DMS79 (cell line): ENCODE measurements around the gene SF3B6.
"Not testable (repeated sequence)": the region's sequence is repeated elsewhere in the genome, so short reads cannot be mapped to it uniquely, and the experiment has no call there.

Experiments used
- DNase-seq: peaks from one replicate; lab custom pipeline; 2025; lab: John Stamatoyannopoulos, UW

Gene SF3B6

DNA sequence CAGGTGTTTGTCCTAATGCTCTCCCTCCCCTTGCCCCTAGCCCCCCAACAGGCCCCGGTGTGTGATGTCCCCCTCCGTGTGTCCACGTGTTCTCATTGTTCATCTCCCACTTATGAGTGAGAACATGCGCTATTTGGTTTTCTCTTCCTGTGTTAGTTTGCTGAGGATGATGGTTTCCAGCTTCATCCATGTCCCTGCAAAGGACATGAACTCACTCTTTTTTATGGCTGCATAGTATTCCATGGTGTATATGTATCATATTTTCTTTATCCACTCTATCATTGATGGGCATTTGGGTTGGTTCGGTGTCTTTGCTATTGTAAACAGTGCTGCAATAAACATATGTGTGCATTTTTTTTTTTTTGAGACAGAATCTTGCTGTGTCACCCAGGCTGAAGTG lies 17.1 kb upstream of the SF3B6 start:
- DNase-seq: not testable (repeated sequence)

DNA sequence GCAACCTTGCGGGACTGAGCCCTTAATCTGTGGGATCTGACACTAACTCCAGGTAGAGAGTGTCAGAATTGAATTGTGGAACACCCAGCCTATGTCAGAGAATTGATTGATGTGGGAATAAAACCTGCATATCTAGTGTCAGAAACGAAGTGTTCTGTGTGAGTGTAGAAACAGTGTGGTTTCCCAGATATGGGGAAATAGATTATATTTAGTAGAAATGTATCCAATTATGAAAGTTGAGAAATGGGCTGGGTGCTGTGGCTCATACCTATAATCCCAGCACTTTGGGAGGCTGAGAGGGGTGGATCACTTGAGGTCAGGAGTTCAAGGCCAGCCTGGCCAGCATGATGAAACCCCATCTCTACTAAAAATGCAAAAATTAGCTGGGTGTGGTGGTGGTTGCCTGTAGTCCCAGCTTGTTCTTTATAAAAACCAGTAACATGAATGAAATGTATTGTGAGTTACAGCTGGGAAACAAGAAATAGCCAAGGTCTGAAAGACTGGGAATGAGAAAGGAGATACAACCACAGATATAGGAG lies 12.8 kb upstream of the SF3B6 start:
- no peak for DNase-seq

DNA sequence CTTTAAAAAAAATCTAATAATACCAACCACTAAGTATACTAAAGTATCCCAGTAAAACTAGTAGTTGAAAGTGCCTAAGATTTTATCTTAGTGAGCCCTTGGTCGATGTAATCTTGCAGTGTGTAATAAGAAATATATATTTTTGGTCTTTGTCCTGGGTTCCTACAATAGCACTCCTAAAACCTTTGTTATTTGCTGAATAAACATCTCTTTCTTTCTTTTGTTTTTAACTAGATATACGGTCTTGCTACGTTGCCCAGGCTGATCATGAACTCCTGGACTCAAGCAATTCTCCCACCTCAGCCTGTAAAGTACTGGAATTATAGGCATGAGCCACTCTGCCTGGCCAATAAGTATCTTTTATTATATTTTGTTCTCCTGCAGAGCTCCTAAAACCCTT lies 10.9 kb upstream of the SF3B6 start:
- no peak for DNase-seq

DNA sequence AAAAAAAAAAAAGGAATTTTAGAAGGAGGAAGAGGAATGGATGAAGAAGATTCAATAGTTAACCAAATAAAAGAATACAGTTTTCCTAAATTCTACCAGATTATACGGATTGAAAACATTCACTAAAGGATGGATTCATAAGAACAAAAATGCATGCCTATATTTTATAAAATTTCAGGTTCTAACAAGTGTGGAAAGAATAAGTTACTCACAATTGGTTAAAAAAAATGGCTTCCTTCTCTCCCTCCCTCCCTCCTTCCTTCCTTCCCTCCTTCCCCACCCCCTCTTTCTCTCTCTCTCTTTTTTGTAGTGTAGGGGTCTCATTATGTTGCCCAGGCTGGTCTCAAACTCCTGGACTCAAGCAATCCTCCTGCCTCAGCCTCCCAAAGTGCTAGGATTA lies 10.1 kb upstream of the SF3B6 start:
- DNase-seq: no peak

DNA sequence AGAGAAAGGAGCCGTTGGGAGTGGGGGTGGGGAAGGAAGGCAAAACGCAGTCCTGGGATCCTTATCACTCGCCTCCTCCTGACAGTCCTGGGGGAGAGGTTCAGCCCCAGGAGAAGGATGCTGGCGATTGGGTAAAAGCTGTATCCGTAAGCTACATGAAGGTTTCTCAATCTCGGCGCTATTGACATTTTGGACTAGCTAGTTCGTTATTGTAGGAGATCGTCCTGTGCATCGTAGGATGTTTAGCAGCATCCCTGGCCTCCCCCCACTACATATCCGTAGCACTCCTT lies 9.0 kb upstream of the SF3B6 start:
- no peak for DNase-seq

DNA sequence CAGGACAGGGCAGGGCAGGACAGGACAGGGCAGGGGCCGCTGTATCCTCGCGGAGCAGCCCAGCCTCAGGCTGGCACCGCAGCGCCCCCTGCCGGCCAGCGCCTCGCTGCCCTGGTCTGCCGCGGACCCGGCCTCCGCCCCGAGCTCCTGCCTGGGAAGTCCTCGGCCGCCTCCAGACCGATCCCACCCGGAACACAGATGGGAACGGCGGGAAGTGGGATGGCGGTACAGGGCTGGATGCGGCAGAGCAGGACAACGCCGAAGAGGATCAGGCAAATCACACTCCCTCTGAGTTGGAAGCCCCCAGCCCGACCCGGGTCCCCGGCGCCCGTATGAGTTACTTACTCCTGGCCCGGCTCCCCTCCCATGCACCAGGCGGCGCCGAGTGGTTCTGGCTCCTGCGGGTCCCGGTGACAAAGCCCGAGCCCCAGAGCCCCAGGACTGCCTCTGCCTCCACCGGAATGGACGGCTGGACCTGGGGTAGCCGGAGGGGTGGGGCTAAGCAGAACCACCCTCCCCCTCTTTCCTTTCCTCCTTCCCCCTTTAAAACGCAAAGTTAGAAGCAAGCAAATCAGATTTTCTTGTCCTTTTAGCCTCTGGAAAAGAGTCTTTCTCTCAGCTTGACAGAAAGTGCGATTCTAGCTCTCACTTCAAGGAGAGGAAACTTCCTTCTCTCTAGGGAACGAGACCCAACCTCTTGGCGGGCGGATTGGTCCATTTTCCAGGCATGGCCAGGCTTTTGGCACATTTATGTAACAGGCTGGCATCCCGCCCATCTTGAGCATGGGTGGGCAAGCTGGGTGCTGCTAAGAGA lies 8.5 kb upstream of the SF3B6 start, which contains the start of gene TP53I3:
Gene TP53I3, minus strand, starts transcription at position 449 of the 814 bp plus-strand sequence. CDS start 508 bp downstream, outside the sequence.
- DNase-seq: peak; percentile 93

DNA sequence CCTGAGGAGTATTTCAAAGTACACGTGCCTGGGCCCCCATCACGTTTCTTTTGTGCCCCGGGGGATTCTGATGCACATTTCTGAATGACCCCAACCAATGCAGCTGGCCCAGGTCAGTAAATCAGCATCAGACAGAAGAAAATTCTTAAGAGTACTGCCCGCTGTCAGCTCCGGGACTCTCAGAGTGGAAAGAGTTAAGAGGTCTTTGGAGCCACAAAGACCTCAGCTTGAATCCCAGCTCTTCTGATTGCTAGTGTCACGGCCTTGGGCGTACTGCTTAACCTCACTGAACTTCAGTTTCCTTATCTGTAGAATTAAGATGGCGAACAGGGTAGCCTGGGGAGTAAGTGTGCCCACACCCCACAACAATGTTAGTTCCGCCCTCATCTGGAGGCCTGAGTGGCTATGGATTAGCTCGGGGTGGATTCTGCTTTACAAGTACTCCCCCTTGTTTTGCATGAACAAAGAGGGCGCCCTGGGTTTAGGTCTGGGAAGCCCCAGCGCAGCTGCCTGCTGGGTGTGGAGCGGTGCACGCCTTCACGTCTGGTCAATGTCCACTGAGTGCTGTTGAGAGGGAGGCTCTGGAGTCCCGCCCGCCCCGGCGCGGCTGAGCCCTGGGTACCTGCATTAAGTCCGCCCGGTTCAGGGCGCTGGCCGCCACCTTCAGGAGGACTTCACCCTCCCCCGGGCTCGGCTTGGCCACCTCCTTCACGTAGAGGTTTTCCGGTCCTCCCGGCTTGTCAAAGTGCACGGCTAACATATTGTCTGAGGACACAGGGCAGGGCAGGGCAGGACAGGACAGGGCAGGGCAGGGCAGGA lies 7.7 kb upstream of the SF3B6 start:
- DNase-seq: peak; percentile 95

DNA sequence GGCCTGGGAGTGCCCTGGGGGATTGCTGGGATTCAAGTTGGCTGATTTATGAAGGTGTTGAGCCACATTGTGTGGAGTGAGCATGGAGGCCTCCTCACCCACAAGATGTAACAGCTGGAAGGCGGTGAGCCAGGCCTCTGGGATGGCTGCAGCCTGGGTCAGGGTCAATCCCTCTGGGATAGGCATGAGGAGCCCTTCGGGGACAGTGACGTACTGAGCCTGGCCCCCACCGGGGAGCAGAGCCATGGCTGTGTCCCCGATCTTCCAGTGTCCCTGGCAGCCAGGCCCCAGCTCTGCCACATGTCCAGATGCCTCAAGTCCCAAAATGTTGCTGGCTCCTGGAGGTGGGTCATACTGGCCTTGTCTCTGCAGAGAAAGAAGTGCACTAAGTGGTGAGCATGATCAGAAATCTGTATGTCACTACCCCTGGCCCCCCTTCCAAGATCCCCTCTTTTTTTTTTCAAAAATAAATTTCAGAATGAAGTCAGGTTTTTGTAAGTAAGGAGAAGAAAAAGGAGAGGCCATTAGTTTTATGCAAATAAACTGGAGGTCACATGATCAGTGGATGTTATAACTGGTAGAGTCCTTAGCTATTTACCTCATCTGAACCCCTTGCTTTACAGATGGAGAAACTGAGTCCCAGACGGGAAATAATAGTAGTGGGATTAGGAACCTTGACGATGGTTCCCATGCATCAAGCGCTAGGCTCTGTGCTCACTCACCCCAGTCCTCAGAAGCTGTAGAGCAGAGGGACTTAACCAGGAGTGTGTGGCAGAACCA lies 6.9 kb upstream of the SF3B6 start:
- no peak for DNase-seq

DNA sequence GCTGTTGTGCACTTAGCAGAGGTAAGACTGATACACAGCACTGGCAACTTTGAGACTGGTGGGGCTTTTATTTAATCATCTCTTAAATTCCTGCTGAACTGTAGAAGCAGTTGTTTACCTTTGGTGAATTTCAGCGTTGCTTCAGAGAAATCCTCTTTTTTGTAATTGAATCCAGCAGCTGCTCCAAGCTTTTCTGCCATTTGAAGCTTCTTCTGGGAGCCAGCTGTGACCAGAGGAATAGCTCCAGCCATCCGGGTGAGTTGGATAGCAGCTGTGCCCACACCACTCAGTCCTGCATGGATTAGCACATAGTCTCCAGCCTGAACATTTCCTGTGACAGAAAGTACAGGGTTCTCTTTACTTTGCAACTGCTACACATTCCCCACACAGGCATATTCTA lies 4.6 kb upstream of the SF3B6 start:
- peak; percentile 83 for DNase-seq

DNA sequence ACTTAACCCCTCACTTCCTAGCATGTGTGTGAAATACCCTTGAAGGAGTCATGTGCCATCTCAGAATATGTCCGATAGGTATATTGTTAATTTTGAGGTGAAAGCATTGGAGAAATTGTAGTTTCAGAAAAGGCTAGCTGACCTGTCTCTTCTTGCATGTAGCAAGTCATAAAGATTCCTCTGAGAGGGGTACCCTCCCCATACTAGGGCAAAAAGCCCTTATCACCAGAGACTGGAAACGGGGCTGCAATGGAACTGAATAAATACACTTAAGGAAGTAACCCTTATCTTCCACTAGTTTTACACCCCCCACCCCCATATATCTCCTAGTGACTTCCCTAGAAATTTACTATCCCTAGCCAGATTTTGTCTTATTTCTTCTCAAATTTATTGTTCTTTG lies 1.8 kb upstream of the SF3B6 start:
- no peak for DNase-seq

DNA sequence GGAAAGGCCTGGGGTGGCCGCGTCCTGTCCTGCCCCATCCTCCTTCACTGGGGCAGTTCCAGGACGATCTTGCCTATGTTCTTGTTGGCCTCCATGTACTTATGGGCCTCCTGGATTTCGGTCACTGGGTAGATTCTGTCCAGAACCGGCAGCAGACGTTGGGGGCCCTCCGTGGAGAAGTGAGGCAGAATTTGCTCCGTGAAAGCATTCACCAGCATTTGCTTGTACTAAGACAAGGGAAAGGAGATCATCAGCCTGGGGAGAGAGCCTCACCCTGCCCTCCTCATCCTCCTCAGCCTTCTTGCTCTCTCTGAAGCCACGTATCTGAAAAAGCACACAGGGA lies 1.4 kb upstream of the SF3B6 start:
- DNase-seq: no peak

DNA sequence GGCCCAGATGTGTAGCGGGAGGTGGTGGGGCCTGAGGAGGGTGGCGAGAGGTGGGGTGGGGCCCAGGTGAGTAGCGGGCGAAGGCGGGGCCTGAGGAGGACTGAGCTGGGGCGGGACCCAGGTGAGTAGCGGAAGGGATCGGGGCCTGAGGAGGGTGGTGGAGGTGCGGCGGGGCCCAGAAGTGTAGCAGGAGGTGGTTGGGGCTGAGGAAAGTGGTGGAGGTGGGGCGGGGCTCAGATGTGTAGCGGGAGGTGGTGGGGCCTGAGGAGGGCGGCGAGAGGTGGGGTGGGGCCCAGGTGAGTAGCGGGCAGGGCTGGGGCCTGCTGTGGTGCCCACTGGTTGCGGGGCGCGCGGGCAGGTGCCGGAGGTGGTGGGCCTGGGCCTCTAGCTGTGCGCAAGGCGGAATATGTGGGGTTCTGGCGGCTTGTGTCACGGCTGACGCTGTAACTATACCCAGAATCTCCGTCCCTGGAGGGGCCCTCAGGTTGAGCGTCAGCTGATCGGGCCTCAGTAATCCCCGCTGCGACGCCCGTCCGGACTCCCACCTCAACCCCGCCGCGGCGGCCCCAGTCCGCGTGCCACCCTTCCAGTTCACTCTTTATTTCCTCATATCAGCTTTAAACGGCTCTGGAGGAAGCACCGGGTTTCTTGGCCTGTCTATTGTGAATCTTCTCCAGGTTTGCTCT lies 866 bp upstream of the SF3B6 start:
- DNase-seq: no peak

DNA sequence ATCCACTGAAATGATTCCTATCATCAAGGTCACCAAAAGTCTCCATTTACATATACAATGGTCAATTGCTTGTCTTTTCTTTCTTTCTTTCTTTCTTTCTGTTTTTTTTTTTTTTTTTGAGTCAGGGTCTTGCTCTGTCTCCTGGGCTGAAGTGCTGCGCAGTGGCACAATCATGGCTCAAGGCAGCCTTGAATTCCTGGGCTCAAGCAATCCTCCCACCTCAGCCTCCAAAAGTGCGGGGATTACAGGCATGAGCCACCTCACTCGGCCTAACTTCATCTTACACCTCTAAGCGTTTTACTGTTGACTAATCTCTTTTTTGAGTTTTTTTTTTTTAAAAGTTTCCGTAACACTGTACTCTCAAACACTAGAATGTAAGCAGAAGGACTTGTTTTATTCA lies 867 bp downstream of the SF3B6 start:
- no peak for DNase-seq

DNA sequence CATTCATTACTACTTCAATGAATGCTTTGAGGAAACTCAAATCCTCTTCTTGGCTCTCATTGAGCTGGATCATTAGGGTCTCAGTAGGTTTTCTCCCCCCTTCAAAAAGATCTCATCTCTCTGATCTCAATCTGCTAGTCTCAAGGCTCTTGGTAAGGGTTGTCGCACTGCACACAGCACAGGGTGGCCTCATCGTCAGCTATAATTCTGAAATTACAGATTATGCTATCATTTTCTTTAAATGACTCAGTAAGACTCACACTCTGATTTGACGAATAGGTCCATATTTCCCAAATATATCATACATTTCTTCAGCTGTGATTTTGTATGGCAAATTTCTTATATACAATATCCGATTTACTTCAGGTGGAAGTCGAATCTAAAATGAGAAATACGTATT lies 2.3 kb downstream of the SF3B6 start:
- DNase-seq: no peak

DNA sequence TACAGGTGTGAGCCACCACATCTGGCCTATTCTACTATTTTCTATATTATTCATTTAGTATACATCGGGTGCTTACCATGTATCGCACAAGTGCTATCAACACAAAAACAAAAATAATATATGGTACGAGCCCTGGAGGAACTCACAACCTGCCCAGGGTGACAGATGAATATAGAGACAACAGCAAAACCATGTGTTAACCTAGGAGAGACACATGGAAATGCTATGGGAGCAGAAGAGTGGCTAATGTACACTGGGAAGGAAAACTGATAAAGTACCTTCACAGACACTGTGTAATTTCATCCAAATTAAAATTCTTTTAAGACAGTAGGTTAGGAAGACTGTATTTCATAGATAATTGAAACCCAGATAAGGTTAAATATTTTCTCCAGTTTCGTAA lies 3.9 kb downstream of the SF3B6 start:
- DNase-seq: no peak

DNA sequence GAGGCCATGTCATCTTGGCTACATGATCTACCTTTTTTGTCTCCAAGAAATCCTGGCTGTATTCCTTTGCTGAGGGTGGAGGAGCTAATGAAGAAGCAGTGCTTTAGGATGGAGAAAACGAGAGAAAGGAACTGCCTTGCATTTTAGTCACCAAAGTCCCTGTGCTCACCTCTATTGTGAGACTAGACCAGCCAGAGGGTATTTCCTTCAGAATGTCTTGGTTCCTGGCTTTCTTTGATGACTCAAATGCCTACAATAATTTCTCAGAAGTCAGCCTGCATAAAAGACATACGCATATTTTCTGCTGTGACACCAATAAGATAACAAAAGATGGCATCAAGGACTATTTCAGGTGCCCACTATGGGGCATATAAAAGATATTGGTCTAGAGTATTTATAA lies 10.8 kb downstream of the SF3B6 start:
- no peak for DNase-seq

DNA sequence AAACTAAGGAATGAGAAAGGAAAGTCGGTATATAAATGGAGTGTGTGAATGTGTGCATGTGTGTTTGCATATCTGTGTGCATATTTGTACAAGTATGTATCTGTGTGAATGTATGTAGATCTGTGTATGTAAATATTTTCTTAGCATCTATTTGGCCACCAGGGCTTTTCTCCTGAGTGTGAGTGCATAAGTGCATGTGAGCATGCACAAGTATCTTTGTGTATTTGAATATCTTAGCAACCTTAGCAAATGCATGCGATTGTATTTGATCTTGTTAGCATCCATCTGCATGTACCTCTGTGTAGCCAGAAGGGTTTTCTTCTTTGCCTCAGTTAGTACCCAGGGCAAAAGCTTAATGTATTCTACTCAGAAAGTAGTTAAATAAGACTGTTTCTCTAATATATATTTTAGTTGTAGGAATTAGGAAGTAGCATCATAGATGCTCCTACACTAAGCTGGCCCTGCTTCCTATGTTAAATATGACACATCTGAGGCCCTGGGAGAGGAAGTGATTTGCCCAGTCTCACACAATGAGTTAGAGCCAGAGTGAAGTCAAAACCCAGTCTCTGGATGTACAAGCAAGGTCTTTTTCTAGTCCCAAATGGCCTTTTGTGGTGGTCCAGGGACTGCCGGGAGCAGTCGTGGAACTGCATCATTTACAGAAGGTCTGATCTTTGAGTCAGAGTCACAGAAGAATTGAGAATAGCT lies 17.4 kb downstream of the SF3B6 start:
- DNase-seq: no peak

DNA sequence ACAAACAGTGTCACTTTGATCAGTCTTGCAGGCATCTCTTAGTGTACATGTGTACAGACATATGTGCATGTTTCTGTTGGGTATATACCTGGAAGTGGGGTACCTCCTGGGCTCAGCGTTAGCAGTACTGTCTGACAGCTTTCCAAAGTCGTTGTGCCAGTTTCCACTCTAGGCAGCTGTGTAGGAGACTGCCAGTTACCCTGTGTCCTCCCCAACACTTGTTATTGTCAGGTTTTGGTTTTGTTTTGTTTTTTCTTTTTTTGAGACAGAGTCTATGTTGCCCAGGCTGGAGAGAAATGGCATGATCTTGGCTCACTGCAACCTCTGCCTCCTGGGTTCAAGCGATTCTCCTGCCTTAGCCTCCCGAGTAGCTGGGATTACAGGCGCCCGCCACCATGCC lies 20.4 kb downstream of the SF3B6 start:
- DNase-seq: no peak

DNA sequence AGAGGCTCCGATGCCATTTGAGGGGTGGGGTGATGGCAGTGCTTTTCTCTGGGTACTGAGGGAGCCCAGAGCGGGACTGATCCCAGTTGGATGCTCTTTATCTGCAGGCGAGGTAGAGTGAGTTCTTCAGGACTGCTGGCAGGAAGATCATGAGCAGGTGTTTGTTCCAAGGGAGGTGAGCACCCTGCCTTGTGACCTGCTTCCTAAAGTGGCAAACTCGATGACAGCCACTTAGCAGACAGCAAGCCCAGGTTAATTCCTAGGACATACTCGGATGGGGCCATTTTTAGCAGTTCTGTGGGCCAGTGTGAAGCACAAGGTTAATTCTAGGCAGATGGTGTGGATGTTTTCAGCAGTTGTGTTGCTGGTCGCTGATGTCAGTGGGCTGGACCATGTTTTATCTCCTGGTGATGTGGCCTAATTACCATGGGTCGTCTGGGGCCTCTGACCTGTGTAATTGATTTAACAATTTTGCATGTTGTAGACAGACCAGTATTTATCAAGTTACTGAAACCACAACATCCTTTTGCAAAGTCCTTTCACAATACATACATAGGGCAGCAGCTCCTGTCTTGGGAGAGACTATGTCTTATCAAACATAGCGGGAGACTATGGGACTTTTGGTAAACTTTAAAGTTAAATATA lies 21.6 kb downstream of the SF3B6 start:
- DNase-seq: no peak

DNA sequence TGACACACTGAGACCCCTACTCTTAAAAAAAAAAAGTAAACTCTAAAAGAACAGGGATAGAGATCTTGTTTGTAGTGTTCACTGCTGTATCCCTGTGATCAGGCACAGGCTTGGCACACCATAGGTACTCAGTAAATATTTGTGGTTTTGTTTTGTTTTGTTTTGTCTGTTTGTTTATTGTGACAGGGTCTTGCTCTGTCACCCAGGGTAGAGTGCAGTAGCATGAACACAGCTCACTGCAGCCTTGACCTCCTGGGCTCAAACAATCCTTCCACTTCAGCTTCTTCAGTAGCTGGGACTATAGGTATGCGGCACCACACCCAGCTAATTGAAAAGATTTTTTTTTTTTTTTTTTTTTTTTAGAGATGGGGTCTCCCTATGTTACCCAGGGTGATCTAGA lies 23.2 kb downstream of the SF3B6 start:
- DNase-seq: no peak

DNA sequence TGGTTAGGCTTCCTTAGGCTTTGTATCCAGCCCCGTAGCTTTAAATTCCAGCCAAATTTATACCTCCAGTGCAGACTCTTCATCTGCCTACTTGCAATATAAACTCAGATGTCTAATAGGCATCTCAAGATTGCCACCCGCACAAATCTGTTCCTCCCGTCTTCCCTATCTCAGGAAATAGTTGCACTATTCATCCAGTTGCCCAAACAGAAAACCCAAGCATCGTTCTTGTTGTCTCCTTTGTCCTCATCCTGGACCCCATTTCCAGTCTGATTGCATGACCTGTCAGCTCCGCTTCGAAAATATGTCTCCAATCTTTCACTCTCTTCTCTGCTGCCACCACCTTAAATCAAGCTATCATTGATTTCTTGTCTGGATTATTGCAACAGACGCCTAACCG lies 24.3 kb downstream of the SF3B6 start:
- no peak for DNase-seq
